Fibroblast of the aortic adventitia (primary cell): ENCODE measurements around the gene PLEKHJ1. TPM values are rescaled to one million over a fixed set of nuclear protein-coding genes. Genes with fewer than 3 reads are reported as not detected.

ENCODE experiments used
- DNase-seq: peaks from one replicate; pipeline ENCODE4 v3.0.0-alpha.2; 2010; ENCODE audit warnings: low read depth
- H3K4me3 ChIP-seq: 2 replicates; pipeline ENCODE4 v1.5.1; 2011; ENCODE audit warnings: low read depth, mild to moderate bottlenecking, control low read depth, low read length, moderate library complexity
- total RNA-seq: library from RNA; depleted of rRNA; stranded (reverse); fragments of >200 nt; gene quantifications from 2 replicates; pipeline ENCODE4 v1.2.3, GENCODE V29; 2012; ENCODE audit warnings: low replicate concordance
- TF ChIP-seq, protein P1 (sequence below): IDR thresholded peaks from 2 replicates; pipeline ENCODE4 v1.5.1; 2011; ENCODE audit warnings: mild to moderate bottlenecking, low read length, control low read depth, inconsistent platforms; ENCODE audit not compliant: insufficient read depth

PLEKHJ1 gene
- total RNA-seq, 1 donor = 33.4 TPM

DNA sequence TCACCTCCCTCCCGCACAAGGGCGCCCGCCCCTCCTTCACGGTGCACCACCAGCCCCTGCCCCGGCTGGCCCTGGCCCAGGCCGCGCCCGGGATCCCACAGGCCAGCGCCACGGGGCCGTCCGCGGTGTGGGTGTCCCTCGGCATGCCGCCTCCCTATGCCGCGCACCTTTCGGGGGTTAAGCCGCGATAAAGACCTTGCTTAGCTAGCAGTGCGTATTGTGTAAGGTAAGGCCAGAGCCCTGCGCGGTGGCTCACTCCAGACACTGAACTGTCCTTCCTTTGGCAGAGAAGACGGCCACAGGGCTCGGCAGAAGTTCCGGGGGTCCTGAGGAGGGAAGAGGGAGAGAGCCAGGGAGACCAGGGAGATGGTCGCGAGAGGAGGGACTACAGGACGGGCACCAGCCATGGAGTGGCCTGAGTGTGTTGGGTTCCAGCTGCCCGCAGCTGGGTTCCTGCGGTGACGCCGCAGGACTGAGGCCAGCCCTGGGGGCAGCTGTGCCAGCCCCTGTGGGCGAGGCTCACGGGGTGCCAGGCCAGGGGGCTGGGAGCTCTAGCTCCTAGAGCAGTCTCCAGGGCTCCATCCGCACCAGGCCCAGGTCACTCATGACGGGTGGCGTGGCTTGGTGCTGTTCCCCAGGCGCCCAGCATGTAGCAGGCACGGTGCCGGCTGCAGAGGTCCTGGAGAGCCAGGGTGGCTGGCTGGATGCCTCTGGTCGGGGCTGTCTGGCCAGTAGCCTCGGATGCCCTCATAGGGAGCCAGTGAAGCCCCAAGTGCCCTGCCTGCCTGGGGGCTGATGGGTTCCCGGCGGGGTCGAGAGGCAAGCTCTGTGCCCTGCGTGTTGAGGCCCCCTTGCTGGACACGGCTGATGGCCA lies 7.7 kb downstream of the PLEKHJ1 start:
- TF ChIP-seq, protein P1, sequence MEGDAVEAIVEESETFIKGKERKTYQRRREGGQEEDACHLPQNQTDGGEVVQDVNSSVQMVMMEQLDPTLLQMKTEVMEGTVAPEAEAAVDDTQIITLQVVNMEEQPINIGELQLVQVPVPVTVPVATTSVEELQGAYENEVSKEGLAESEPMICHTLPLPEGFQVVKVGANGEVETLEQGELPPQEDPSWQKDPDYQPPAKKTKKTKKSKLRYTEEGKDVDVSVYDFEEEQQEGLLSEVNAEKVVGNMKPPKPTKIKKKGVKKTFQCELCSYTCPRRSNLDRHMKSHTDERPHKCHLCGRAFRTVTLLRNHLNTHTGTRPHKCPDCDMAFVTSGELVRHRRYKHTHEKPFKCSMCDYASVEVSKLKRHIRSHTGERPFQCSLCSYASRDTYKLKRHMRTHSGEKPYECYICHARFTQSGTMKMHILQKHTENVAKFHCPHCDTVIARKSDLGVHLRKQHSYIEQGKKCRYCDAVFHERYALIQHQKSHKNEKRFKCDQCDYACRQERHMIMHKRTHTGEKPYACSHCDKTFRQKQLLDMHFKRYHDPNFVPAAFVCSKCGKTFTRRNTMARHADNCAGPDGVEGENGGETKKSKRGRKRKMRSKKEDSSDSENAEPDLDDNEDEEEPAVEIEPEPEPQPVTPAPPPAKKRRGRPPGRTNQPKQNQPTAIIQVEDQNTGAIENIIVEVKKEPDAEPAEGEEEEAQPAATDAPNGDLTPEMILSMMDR = no peak
- DNase-seq = no peak
- no peak overlapping the region for H3K4me3 ChIP-seq

GRCh38 chr19:2227415-2228156 lies 8.5 kb downstream of the PLEKHJ1 start:
- no peak for DNase-seq
- no peak overlapping the region for H3K4me3 ChIP-seq
- TF ChIP-seq, protein P1 = no peak

- no peak for DNase-seq
- TF ChIP-seq, protein P1 = no peak
- no peak overlapping the region for H3K4me3 ChIP-seq
Measured at GRCh38 chr19:2226840-2227360, 9.2 kb downstream of the PLEKHJ1 start.

DNA sequence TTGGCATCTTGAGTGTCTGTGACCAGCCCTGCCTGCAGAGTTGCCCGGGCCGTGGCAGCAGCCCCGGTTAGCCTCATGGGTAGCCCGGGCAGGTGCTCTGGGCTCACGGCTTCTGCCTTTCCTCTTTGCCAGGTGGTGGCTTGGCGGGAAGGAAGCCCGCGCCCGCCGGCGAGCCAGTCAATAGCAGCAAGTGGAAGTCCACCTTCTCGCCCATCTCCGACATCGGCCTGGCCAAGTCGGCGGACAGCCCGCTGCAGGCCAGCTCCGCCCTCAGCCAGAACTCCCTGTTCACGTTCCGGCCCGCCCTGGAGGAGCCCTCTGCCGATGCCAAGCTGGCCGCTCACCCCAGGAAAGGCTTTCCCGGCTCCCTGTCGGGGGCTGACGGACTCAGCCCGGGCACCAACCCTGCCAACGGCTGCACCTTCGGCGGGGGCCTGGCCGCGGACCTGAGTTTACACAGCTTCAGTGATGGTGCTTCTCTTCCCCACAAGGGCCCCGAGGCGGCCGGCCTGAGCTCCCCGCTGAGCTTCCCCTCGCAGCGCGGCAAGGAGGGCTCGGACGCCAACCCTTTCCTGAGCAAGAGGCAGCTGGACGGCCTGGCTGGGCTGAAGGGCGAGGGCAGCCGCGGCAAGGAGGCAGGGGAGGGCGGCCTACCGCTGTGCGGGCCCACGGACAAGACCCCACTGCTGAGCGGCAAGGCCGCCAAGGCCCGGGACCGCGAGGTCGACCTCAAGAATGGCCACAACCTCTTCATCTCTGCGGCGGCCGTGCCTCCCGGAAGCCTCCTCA lies 9.9 kb downstream of the PLEKHJ1 start:
- no peak overlapping the region for H3K4me3 ChIP-seq
- no peak for DNase-seq
- TF ChIP-seq, protein P1 = no peak

DNA sequence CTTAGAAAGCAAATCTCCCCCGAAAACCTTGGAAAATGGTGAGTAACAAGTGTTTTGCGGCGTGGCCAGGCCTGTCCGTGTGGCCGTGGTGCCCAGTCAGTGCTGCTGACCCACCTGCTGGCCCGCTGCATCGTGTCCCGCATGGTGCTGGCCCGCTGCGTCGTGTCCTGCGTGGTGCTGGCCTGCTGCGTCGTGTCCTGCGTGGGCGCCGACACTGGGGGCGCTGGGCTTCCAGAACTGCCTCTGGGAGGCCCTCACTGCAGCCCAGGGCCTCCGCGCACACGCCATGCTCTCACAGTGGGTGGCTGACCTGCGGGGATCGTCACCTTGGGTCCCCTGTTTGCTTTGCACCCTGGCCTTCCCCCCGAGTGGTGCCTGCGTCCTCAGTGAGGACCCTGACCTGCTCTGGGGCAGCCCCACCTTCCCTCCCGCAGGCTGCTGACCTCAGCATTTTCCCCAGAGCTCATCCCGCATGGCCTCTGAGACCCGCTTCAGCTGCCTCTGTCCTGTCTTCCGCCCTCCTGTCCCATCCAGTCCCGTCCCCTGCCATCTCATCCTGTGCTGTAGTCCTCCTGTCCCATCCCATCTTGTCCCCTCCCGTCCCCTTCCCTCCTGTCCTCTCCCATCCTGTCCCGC lies 10.6 kb downstream of the PLEKHJ1 start:
- no peak for DNase-seq
- TF ChIP-seq, protein P1 = no peak
- no peak overlapping the region for H3K4me3 ChIP-seq
